ENCODE results near the gene STRN.

- no peak for TF ChIP-seq CTCF (IDR thresholded peaks at IDR 0.05; ENCODE audit: low read length)
- no peak for TF ChIP-seq EZH2 (IDR thresholded peaks at IDR 0.05; ENCODE audit: borderline replicate concordance, low read length)
Measured at GRCh38 chr2:37000318-37000717, 34.0 kb upstream of the STRN start.
